A673 (cell line): Measurements from ENCODE around the gene SFTPB.

Experiments
- EZH2 ChIP-seq: fragments of 200-600 bp; sonication (generic); IDR thresholded peaks from 2 replicates; pipeline ENCODE4 v1.6.1; 2017; ENCODE audit warnings: borderline replicate concordance, low read depth, mild to moderate bottlenecking, mixed read lengths, antibody characterized with exemption, low read length; ENCODE audit not compliant: poor library complexity, severe bottlenecking
- TF ChIP-seq, protein P1 (sequence below): fragments of 300-800, 200-600 bp; sonication (generic); conservative IDR thresholded peaks from 2 replicates; pipeline ENCODE4 v1.5.1; 2017; ENCODE audit warnings: low read depth, mild to moderate bottlenecking, antibody characterized with exemption, low read length, moderate library complexity, mixed read lengths

GRCh38 chr2:85646166-85646565, 21.8 kb downstream of the SFTPB start:
- TF ChIP-seq, protein P1, sequence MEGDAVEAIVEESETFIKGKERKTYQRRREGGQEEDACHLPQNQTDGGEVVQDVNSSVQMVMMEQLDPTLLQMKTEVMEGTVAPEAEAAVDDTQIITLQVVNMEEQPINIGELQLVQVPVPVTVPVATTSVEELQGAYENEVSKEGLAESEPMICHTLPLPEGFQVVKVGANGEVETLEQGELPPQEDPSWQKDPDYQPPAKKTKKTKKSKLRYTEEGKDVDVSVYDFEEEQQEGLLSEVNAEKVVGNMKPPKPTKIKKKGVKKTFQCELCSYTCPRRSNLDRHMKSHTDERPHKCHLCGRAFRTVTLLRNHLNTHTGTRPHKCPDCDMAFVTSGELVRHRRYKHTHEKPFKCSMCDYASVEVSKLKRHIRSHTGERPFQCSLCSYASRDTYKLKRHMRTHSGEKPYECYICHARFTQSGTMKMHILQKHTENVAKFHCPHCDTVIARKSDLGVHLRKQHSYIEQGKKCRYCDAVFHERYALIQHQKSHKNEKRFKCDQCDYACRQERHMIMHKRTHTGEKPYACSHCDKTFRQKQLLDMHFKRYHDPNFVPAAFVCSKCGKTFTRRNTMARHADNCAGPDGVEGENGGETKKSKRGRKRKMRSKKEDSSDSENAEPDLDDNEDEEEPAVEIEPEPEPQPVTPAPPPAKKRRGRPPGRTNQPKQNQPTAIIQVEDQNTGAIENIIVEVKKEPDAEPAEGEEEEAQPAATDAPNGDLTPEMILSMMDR, result no peak
- TF ChIP-seq EZH2, result no peak
